Measurements from ENCODE around the gene GRK7.

DNA sequence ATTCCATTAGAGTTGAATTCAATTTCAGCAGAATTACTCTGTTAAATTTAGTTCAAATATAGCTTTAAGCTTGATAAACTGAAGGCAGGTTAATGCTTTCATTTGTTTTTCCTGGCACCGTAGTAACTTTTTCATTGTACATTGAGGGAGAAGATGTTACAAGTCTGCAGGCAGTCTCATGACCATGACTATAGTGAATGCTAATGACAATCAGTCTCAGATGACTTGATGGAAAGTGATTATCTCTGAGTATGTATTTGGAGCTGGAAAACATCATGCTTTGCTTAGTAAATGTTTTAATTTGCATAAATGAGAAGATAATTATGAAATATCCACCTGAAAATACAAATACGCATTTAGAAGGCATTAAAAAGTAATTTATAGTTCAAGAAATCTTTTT, 41.1 kb upstream of the GRK7 start:
- TF ChIP-seq, protein P1, sequence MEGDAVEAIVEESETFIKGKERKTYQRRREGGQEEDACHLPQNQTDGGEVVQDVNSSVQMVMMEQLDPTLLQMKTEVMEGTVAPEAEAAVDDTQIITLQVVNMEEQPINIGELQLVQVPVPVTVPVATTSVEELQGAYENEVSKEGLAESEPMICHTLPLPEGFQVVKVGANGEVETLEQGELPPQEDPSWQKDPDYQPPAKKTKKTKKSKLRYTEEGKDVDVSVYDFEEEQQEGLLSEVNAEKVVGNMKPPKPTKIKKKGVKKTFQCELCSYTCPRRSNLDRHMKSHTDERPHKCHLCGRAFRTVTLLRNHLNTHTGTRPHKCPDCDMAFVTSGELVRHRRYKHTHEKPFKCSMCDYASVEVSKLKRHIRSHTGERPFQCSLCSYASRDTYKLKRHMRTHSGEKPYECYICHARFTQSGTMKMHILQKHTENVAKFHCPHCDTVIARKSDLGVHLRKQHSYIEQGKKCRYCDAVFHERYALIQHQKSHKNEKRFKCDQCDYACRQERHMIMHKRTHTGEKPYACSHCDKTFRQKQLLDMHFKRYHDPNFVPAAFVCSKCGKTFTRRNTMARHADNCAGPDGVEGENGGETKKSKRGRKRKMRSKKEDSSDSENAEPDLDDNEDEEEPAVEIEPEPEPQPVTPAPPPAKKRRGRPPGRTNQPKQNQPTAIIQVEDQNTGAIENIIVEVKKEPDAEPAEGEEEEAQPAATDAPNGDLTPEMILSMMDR (IDR thresholded peaks at IDR 0.05): no peak
- no peak for TF ChIP-seq POLR2A (IDR thresholded peaks at IDR 0.05)
- no peak for TF ChIP-seq EP300 (IDR thresholded peaks at IDR 0.05; ENCODE audit: low read depth)

Measured in transverse colon (tissue), 3 donors.